ENCODE data around the gene C1QA. TPM values are rescaled to one million over a fixed set of nuclear protein-coding genes. Genes with fewer than 3 reads are reported as not detected.

The C1QA gene
- total and polyA plus RNA-seq, 12 donors: 16.4 to 386 (median 34.6) TPM

- H3K4me3 ChIP-seq: no peak overlapping the region
- intact Hi-C loops (cut with DNase I): no loop called here
- H3K27ac ChIP-seq: no peak overlapping the region
- no peaks in the 10 kb centered on the region for H3K4me1 ChIP-seq
- DNase-seq (no peak), ATAC-seq (no peak)
- no peak for TF ChIP-seq CTCF (IDR thresholded peaks at IDR 0.05)
- no peaks in the 10 kb centered on the region for H3K9me3 ChIP-seq
- no peaks in the 10 kb centered on the region for H3K36me3 ChIP-seq
- H3K27me3 ChIP-seq: peaks cover 0 to 95% (median 87%) of the 10 kb centered on the region in 7 donors
- 51 to 64% methylated on average over 4 of the region's 4 CpGs for WGBS, 2 donors
These were observed 14.7 kb upstream of the C1QA start for GRCh38 chr1:22621761-22622160.

GRCh38 chr1:22625262-22625925, 11.0 kb upstream of the C1QA start:
- no peak for TF ChIP-seq CTCF (IDR thresholded peaks at IDR 0.05)
- ATAC-seq (no peak), DNase-seq (no peak)
- Histone ChIP-seq H3K36me3 (no peaks in the 10 kb centered on the region), H3K27ac (no peak overlapping the region), H3K9me3 (no peaks in the 10 kb centered on the region), H3K4me3 (no peak overlapping the region), H3K27me3 (peaks cover 0 to 85% (median 71%) of the 10 kb centered on the region in 7 donors), H3K4me1 (no peaks in the 10 kb centered on the region)
- 36 to 37% methylated on average over 9 of the region's 9 CpGs for WGBS, 2 donors
- intact Hi-C loops (cut with DNase I): no loop called here

DNA sequence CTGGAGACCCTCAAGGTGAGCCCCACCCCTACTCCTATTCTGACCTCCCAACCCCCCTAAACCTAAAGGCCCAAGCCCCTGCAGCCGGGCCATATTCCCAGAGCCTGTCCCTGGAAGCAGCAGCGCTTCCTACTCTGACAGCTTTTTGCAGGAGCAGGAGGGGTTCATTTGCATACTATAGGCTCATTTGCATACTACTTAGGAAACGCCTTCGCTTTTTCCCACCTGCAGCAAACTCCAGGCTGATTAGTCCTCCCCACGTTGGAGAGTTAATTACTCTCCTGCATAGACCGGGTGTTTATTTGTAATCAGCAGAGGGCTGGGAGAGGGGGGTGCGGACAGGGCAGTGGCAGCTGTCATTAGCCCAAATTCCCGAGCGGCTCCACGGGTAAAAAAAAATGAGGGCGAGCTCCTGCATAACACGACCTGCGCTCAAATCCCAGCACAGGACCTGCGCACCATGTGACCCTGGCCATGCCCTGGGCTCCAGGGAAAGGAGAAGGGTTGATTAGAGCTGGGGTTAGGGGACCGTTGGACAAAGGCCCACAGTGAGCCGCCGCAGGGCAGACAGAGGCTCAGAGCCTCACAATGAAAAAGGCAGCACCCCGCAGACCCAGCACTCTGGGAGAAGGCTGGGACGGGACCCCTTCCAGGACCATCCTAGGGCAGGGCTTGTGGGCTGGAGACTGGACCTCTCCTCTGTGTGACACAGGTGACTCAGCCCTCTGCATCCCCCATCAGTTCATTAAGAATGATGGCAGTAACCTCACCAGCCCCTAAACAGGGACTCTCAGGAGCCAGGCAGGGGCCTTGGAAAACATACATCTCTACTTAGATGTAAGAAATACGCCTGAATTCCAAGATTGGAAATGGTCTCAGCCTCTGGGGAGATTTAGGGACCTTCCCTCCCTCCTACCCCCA, 9.9 kb upstream of the C1QA start:
- no peak overlapping the region for H3K27ac ChIP-seq
- peaks cover 0 to 81% (median 69%) of the 10 kb centered on the region in 7 donors for H3K27me3 ChIP-seq
- H3K9me3 ChIP-seq: no peaks in the 10 kb centered on the region
- ATAC-seq: peak in 1 of 8 donors; percentile 43
- TF ChIP-seq CTCF (IDR thresholded peaks at IDR 0.05): no peak
- WGBS, 2 donors: 18 to 20% methylated on average over 20 of the region's 20 CpGs
- no peaks in the 10 kb centered on the region for H3K36me3 ChIP-seq
- no peak overlapping the region for H3K4me3 ChIP-seq
- no peak for DNase-seq
- no peaks in the 10 kb centered on the region for H3K4me1 ChIP-seq
- intact Hi-C loops (cut with DNase I): no loop called here

DNA sequence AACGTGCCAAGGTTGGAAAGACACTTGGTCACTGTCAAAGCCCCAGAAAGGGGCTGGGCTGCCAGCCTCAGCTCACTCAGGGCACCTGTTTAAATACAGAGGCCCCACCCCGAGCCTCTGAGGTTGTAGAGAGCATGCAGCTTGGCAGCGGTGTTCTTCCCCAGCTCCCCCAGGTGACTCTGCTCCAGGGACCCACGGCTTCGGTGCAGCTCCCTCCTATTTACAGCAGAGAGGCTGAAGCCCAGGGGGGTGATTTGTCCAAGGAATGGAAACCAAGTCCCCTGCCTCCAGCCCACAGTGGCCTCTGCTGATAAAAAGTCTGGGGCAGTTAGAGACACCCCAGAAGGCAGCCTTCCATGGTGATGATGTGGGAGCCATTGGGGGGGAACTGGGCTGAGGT, 9.1 kb upstream of the C1QA start:
- no peak for ATAC-seq
- H3K4me1 ChIP-seq: no peaks in the 10 kb centered on the region

More for the DNA sequence above, 9.1 kb upstream of the C1QA start:
- Histone ChIP-seq H3K27ac (no peak overlapping the region), H3K36me3 (no peaks in the 10 kb centered on the region), H3K4me3 (no peak overlapping the region), H3K9me3 (no peaks in the 10 kb centered on the region), H3K27me3 (peaks cover 0 to 76% (median 61%) of the 10 kb centered on the region in 7 donors)
- WGBS, 2 donors: 62 to 65% methylated on average over 5 of the region's 5 CpGs
- no peak for TF ChIP-seq CTCF (IDR thresholded peaks at IDR 0.05)
- DNase-seq: no peak
- intact Hi-C loops (cut with DNase I): no loop called here

All from heart right ventricle (tissue), 16 donors.